Activated naive CD8-positive, alpha-beta T cell treated with anti-CD3 and anti-CD28 coated beads for 36 hours (primary cell): Measurements from ENCODE around the gene ARHGAP30. TPM values are rescaled to one million over a fixed set of nuclear protein-coding genes. Genes with fewer than 3 reads are reported as not detected.
"Not testable (repeated sequence)": the region's sequence is repeated elsewhere in the genome, so short reads cannot be mapped to it uniquely, and the experiment has no call there.

Experiments
- DNase-seq: peaks from one replicate; pipeline ENCODE4 v3.0.0; 2021
- H3K27ac Mint-ChIP-seq: one replicate; pipeline ENCODE4 v1.8.0; 2022; ENCODE audit warnings: mild to moderate bottlenecking, moderate library complexity, mixed read lengths
- H3K27me3 Mint-ChIP-seq: one replicate; pipeline ENCODE4 v1.8.0; 2022; ENCODE audit warnings: mild to moderate bottlenecking, mixed read lengths
- H3K36me3 Mint-ChIP-seq: one replicate; pipeline ENCODE4 v1.8.0; 2021; ENCODE audit warnings: mild to moderate bottlenecking, mixed read lengths
- H3K4me1 Mint-ChIP-seq: one replicate; pipeline ENCODE4 v1.8.0; 2021; ENCODE audit warnings: mixed read lengths
- H3K4me3 Mint-ChIP-seq: one replicate; pipeline ENCODE4 v1.8.0; 2022; ENCODE audit warnings: mild to moderate bottlenecking, moderate library complexity, mixed read lengths
- H3K9me3 Mint-ChIP-seq: one replicate; pipeline ENCODE4 v1.8.0; 2022; ENCODE audit warnings: mixed read lengths
- total RNA-seq, 2 experiments: library from RNA; stranded (reverse); gene quantifications; one replicate each; pipeline ENCODE4 v1.2.3, GENCODE V29; 2021

ARHGAP30 gene
- total RNA-seq: 100 to 1,000 TPM; 146 to 157 TPM

GRCh38 chr1:161069731-161070270, at the start of gene ARHGAP30:
Gene ARHGAP30, minus strand, starts transcription at chr1:161069891. Its CDS starts 267 bp downstream, at chr1:161069624.
- Mint-ChIP-seq H3K4me3 (peak within 1 kb of the TSS; percentile 95), H3K4me1 (peaks cover 53% of the 10 kb centered on the region), H3K9me3 (peaks cover 3% of the 10 kb centered on the region)

GRCh38 chr1:161117759-161118581, 48.3 kb upstream of the ARHGAP30 start, which contains the start of the genes NIT1 and PFDN2:
Gene NIT1, plus strand, starts transcription at chr1:161118105. Its CDS starts 72 bp downstream, at chr1:161118177.
Gene PFDN2, minus strand, starts transcription at chr1:161118037. Its CDS starts 11 bp downstream, at chr1:161118026.
- peaks cover 72% of the 10 kb centered on the region for H3K4me1 Mint-ChIP-seq
- H3K4me3 Mint-ChIP-seq: peak within 1 kb of the TSS; percentile 93
- H3K27ac Mint-ChIP-seq: peak within 1 kb of the TSS; percentile 90
- no peaks in the 10 kb centered on the region for H3K9me3 Mint-ChIP-seq
- peak; percentile 92 for DNase-seq
- H3K36me3 Mint-ChIP-seq: peaks cover 61% of the 10 kb centered on the region
- no peaks in the 10 kb centered on the region for H3K27me3 Mint-ChIP-seq

More at GRCh38 chr1:161069731-161070270, at the start of gene ARHGAP30:
- DNase-seq: peak; percentile 83
- Mint-ChIP-seq H3K27ac (peak within 1 kb of the TSS; percentile 96), H3K27me3 (no peaks in the 10 kb centered on the region), H3K36me3 (peaks cover 30% of the 10 kb centered on the region)

GRCh38 chr1:161115961-161116360, 46.3 kb upstream of the ARHGAP30 start:
- DNase-seq, H3K27me3 Mint-ChIP-seq, H3K9me3 Mint-ChIP-seq: not testable (repeated sequence)
- Mint-ChIP-seq H3K4me3 (peak overlapping the region; percentile 93), H3K4me1 (peaks cover 72% of the 10 kb centered on the region), H3K36me3 (peaks cover 56% of the 10 kb centered on the region), H3K27ac (peak overlapping the region; percentile 90)

DNA sequence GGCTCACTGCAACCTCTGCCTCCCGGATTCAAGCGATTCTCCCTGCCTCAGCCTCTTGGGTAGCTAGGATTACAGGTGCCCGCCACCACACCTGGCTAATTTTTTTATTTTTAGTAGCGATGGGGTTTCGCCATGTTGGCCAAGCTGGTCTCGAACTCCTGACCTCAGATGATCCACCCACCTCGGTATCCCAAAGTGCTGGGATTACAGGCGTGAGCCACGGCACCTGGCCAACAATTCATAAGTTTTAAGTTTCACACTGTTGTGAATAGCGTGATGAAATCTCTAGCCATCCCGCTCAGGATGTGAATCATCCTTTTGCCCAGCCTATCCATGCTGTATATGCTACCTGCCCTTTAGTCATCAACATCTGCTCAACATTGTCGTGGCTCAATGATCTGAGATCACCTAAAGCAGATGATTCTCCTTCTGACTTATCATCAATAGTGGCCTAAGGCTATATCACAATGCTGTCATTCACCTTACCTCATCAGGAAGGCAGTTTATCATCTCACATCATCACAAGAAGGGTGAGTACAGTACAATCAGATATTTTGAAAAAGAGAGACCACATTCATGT, 45.5 kb upstream of the ARHGAP30 start:
- H3K27me3 Mint-ChIP-seq: no peaks in the 10 kb centered on the region
- DNase-seq: peak; percentile 47
- H3K4me3 Mint-ChIP-seq: peak overlapping the region; percentile 93
- peak overlapping the region; percentile 90 for H3K27ac Mint-ChIP-seq
- peaks cover 67% of the 10 kb centered on the region for H3K4me1 Mint-ChIP-seq
- no peaks in the 10 kb centered on the region for H3K9me3 Mint-ChIP-seq
- H3K36me3 Mint-ChIP-seq: peaks cover 52% of the 10 kb centered on the region

DNA sequence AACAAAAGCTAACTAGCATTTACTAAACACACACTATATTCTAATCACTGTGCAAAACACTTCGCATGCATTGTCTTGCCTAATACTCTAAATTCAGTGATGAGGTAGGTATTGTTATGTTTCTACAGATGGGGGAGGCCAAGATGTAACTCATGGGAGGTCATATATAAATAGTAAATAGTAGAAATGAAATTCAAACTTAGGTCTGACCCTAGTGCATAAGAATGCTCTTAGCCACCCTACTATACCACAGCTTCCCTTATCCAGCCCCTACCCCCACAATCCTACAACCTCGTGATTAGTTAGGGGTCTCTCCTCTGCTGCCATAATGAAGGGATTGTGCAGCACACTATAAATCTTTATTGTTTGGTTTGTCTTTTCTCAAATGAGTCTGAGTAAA, 44.9 kb upstream of the ARHGAP30 start:
- no peaks in the 10 kb centered on the region for H3K27me3 Mint-ChIP-seq
- H3K4me3 Mint-ChIP-seq: peak overlapping the region; percentile 11
- H3K27ac Mint-ChIP-seq: peak overlapping the region; percentile 90
- H3K9me3 Mint-ChIP-seq: no peaks in the 10 kb centered on the region
- H3K4me1 Mint-ChIP-seq: peaks cover 60% of the 10 kb centered on the region
- no peak for DNase-seq
- peaks cover 47% of the 10 kb centered on the region for H3K36me3 Mint-ChIP-seq

DNA sequence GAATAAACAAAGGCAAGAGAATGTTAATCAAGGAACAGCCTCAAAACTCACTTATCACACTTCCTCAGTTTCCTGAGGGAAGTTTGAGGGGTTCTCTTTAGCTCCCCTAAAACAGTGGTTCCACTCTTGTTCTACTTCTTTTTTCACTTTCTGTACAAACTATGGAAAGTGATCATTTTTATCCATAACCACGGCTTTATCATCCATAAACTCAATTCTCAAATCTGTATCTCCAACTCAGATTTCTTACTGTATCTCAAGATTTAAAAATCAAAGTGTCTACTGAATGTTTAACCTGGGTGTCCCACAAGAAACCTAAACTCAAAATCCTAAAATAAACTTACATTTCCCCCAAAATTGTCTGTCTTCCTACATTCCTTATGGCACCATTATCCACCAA, 44.2 kb upstream of the ARHGAP30 start:
- no peak for DNase-seq
- Mint-ChIP-seq H3K4me3 (no peak overlapping the region), H3K4me1 (peaks cover 54% of the 10 kb centered on the region), H3K27me3 (no peaks in the 10 kb centered on the region), H3K36me3 (peaks cover 45% of the 10 kb centered on the region), H3K9me3 (no peaks in the 10 kb centered on the region), H3K27ac (peak overlapping the region; percentile 54)

DNA sequence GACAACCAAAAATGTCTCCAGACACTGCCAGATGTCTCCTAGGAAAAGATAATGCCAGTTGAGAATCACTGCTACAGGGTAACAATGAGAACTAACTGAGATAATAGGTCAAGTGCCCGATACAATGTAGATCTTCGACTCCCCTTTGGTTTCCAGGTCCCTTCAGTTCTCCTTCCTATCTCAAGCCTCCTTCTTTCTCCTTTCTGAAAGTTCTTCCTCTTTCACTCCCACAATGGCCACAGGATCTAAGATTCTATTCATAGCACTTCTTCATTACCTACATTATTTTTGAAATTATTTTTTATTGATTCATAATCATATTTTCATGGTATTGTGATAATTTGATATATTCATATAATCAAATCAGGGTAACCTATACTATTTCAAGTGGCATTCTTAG, 41.8 kb upstream of the ARHGAP30 start:
- peaks cover 42% of the 10 kb centered on the region for H3K36me3 Mint-ChIP-seq
- no peak for DNase-seq
- H3K27ac Mint-ChIP-seq: no peak overlapping the region
- H3K4me1 Mint-ChIP-seq: peaks cover 47% of the 10 kb centered on the region
- H3K27me3 Mint-ChIP-seq: no peaks in the 10 kb centered on the region
- H3K9me3 Mint-ChIP-seq: no peaks in the 10 kb centered on the region
- no peak overlapping the region for H3K4me3 Mint-ChIP-seq

DNA sequence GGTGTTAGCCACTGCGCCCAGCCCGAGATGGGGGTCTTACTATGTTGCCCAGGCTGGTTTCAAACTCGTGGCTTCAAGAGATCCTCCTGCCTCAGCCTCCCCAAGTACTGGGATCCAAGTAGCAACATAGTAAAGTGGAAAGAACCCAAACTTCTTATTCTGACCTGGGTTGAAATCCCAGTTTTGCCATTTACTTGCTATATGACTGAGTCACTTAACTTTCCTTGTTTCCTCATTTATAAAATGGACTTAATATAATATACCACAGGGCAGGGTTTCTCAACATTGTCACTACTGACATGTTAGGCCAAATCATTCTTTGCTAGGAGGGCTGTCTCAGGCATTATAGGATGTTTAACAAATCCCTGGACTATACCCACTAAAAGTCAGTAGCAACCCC, 41.4 kb upstream of the ARHGAP30 start:
- no peak overlapping the region for H3K27ac Mint-ChIP-seq
- H3K4me1 Mint-ChIP-seq: peaks cover 45% of the 10 kb centered on the region
- H3K27me3 Mint-ChIP-seq: no peaks in the 10 kb centered on the region
- H3K4me3 Mint-ChIP-seq: no peak overlapping the region
- H3K9me3 Mint-ChIP-seq: peaks cover 1% of the 10 kb centered on the region
- DNase-seq: no peak
- peaks cover 42% of the 10 kb centered on the region for H3K36me3 Mint-ChIP-seq

DNA sequence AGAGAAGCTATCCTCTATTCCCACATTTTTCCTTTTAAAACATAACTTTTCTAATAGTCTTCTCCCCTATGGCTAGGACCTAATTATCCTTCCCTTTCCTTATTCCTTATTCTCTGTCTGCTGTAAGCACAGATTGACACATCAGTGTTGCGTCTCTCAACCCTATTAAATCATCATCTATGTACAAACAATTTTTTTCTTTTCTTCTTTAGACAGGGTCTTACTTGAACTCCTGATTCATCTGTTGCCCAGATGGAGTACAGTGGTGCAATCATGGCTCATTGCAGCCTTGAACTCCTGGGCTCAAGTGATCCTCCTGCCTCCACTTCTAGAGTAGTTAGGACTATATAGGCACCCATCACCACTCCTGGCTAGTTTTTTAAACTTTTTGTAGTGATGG, 36.7 kb upstream of the ARHGAP30 start:
- no peak overlapping the region for H3K27ac Mint-ChIP-seq

DNA sequence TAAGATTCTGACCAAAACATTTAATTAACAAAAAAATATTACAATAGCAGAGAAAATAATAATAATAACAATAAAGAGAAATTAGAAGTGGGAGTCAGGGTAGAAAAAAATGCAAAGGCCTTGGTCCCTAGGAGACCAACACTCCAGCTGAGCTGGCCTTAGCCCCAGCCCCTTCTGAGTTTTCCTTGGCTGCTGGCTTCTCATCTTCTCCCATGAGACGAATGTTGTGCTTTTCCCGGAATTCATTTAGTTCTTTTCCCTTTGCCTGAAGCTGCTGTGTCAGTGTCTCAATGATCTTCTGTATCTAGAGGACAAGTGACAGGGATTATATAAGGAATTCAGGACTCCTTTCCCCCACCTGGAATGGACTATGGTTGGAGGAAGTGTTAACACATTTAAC, 30.9 kb upstream of the ARHGAP30 start:
- no peak for DNase-seq
- Mint-ChIP-seq H3K4me1 (peaks cover 49% of the 10 kb centered on the region), H3K27me3 (no peaks in the 10 kb centered on the region), H3K9me3 (no peaks in the 10 kb centered on the region), H3K36me3 (peaks cover 19% of the 10 kb centered on the region), H3K27ac (no peak overlapping the region), H3K4me3 (no peak overlapping the region)

More for the DNA sequence above, 36.7 kb upstream of the ARHGAP30 start:
- H3K9me3 Mint-ChIP-seq: peaks cover 1% of the 10 kb centered on the region
- H3K27me3 Mint-ChIP-seq: no peaks in the 10 kb centered on the region
- H3K4me3 Mint-ChIP-seq: no peak overlapping the region
- no peak for DNase-seq
- H3K4me1 Mint-ChIP-seq: peaks cover 22% of the 10 kb centered on the region
- H3K36me3 Mint-ChIP-seq: peaks cover 24% of the 10 kb centered on the region

DNA sequence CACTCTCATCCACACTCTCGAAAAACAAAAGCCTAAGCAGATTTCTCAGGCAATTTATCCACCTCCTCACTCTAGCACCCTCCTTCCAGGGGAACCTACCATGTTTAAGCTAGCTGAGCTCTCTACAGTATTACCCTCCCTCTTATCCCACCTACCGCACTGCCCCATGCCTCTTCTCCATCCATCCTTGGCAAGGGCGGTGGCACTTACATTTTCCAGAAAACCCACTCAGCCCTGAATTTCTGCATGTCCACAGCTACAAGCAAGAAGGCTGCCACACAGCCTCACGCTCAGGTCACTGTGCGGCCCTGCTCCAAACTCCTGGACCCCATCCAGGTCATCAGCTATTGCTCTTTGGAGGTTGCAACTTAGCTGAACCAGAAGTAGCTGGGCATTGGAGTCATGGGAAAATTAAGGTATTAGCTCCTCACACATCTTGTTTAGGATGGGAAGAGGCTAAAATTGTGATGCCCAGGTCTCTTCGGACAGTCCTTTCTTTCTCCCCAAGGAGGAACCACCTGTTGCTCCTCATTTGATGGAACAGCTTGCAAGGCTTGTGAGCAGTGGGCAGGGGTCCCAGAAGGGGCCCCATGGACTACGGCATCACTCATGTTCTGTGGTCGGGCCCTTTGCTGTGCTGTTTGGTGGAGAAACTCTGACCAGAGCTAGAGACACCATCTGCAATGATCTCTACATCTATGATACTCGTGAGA, 29.6 kb upstream of the ARHGAP30 start:
- no peak for DNase-seq
- H3K4me1 Mint-ChIP-seq: peaks cover 43% of the 10 kb centered on the region
- H3K27me3 Mint-ChIP-seq: no peaks in the 10 kb centered on the region

DNA sequence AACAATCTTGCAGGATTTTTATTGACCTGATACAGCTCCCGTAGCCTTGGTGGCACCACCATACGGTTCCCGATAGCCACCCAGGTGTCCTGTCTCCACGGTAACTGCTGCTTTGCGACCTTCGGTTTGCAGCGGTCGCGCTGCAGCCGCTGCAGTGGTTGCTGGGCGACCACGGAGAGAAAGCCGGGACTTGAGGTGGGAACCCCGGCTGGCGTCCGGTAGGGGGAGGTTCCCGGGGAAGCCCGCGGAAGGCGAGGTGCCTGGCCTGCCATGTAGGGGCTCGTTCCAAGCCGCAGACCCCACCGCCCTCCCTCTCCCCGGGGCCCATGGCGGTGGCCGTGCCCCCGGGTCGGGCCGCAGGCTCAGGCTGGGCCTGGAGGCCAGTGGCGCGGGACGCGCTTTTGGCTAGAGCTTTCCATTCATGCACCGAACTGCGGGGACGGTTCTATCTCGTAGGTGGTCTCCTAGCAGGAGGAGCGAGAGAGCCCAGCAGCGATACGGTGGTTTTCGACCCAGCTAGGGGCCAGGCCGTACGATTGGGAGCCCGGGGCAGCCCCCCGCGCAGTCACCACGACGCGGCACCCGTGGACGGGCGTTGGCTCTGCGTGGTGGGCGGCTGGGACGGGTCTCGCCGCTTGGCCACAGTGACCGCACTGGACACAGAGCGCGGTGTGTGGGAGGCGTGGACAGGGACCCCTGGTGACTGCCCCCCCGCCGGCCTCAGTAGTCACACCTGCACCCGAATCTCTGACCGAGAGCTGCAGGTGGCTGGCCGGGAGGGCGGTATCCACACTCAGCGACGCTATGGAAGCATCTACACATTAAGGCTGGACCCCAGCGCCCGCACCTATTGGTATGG, 28.7 kb upstream of the ARHGAP30 start, which contains the start of gene KLHDC9:
Gene KLHDC9 (plus strand): TSS at position 152 of the 859 bp plus-strand sequence. CDS start 175 bp downstream, at position 327.
- H3K36me3 Mint-ChIP-seq: peaks cover 13% of the 10 kb centered on the region
- H3K4me3 Mint-ChIP-seq: peak within 1 kb of the TSS; percentile 77

More for the DNA sequence above, 29.6 kb upstream of the ARHGAP30 start:
- H3K36me3 Mint-ChIP-seq: peaks cover 15% of the 10 kb centered on the region
- peak overlapping the region; percentile 60 for H3K4me3 Mint-ChIP-seq
- no peaks in the 10 kb centered on the region for H3K9me3 Mint-ChIP-seq
- H3K27ac Mint-ChIP-seq: no peak overlapping the region

GRCh38 chr1:161096530-161096929, 26.8 kb upstream of the ARHGAP30 start:
- DNase-seq: no peak
- Mint-ChIP-seq H3K27me3 (no peaks in the 10 kb centered on the region), H3K9me3 (no peaks in the 10 kb centered on the region), H3K4me1 (peaks cover 60% of the 10 kb centered on the region), H3K27ac (no peak overlapping the region), H3K4me3 (no peak overlapping the region), H3K36me3 (peaks cover 13% of the 10 kb centered on the region)

More for the DNA sequence above, 28.7 kb upstream of the ARHGAP30 start, which contains the start of gene KLHDC9:
- H3K9me3 Mint-ChIP-seq: no peaks in the 10 kb centered on the region
- DNase-seq: peak; percentile 84
- H3K27me3 Mint-ChIP-seq: no peaks in the 10 kb centered on the region
- H3K4me1 Mint-ChIP-seq: peaks cover 42% of the 10 kb centered on the region
- H3K27ac Mint-ChIP-seq: peak within 1 kb of the TSS; percentile 73

DNA sequence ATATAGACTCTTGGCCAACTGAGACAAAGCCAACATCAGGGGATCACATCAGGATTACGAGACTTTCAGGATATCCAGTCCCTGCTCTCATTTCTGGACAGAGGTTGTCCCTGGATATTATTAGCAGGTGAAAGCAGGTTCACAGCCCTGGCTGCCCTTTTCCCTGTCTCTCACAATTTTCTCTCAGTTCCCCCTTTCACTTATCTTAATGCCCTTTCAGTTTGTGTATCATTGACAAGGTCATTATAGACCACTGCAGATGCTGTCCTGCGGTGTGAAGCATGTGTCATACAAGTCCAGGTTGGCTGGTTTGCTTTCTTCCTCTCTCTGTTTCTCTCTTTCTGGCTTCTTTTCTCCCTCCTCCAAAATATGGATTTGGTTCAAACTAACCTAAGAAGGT, 26.3 kb upstream of the ARHGAP30 start:
- Mint-ChIP-seq H3K9me3 (no peaks in the 10 kb centered on the region), H3K27me3 (no peaks in the 10 kb centered on the region), H3K4me1 (peaks cover 65% of the 10 kb centered on the region), H3K4me3 (no peak overlapping the region), H3K36me3 (peaks cover 9% of the 10 kb centered on the region), H3K27ac (no peak overlapping the region)
- DNase-seq: no peak
